BJ (cell line): Measurements from ENCODE around the gene ANO7. TPM values are rescaled to one million over a fixed set of nuclear protein-coding genes. Genes with fewer than 3 reads are reported as not detected.

Experiments used
- CTCF ChIA-PET: fragments of 350-600 bp; formaldehyde crosslinking; extraction: SDS; loops from one replicate; lab custom pipeline; 2021; ENCODE audit warnings: antibody characterized with exemption, inconsistent platforms; lab: Yijun Ruan, JAX
- POLR2A ChIA-PET: fragments of 300-600 bp; sonication (Branson Sonifier 250); formaldehyde crosslinking; extraction: SDS; loops from one replicate; lab custom pipeline; 2021; ENCODE audit warnings: antibody characterized with exemption; lab: Charles Lee
- DNase-seq: peaks from one replicate; pipeline ENCODE4 v3.0.0-alpha.2; 2011; ENCODE audit warnings: low read depth
- H3K27me3 ChIP-seq: 2 replicates; pipeline ENCODE4 v1.6.0; 2011; ENCODE audit warnings: low read length; ENCODE audit not compliant: control insufficient read depth, insufficient read depth
- H3K36me3 ChIP-seq: 2 replicates; pipeline ENCODE4 v1.5.1; 2011; ENCODE audit warnings: low read length; ENCODE audit not compliant: control insufficient read depth, insufficient read depth
- H3K4me3 ChIP-seq: 2 replicates; pipeline ENCODE4 v1.5.1; 2011; ENCODE audit warnings: low read depth, mild to moderate bottlenecking, control low read depth, low read length
- CTCF ChIP-seq: IDR thresholded peaks from 2 replicates; pipeline ENCODE4 v1.5.1; 2011; ENCODE audit warnings: low read depth, mild to moderate bottlenecking, control low read depth, inconsistent platforms, low read length, moderate library complexity; ENCODE audit not compliant: insufficient read depth
- polyA plus RNA-seq: library from polyadenylated mRNA; depleted of rRNA; stranded (reverse); fragments of >200 nt; gene quantifications from 2 replicates; pipeline ENCODE4 v1.2.3, GENCODE V29; 2011

ANO7 gene
- polyA plus RNA-seq, 1 experiment, result 0.74 TPM

- H3K27me3 ChIP-seq, result no peaks in the 10 kb centered on the region
- POLR2A ChIA-PET, result no interaction called here
- peaks cover 64% of the 10 kb centered on the region for H3K36me3 ChIP-seq
- CTCF ChIA-PET, result interaction anchor here (1.4 kb wide), 1 partner anchor 393 kb away, joined by 3 read pairs; no protein-coding TSS in a partner anchor
- no peak for DNase-seq
- H3K4me3 ChIP-seq, result no peak overlapping the region
- no peak for TF ChIP-seq CTCF
Measured at GRCh38 chr2:241244368-241244767, 55.9 kb downstream of the ANO7 start.

DNA sequence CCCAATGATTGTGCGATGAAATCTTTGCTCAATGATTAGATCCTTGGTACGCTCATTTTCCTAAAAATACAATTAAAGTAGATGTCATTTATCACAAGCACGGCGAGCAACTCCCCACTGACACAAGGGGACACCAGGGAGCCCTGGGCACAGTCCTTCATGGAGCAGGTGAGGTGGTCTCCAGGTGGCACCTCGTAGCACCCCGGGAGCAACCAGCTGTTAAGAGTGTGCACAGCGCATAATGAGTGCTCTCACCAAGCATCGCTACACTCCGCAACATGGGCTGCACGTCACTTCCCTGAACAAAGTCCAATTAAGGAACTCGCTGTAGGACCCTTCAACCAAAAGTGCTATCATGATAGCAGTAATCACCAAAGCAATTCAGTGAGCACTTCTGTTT lies 59.8 kb downstream of the ANO7 start:
- Histone ChIP-seq H3K27me3 (no peaks in the 10 kb centered on the region), H3K4me3 (no peak overlapping the region), H3K36me3 (peaks cover 69% of the 10 kb centered on the region)
- no peak for TF ChIP-seq CTCF
- ChIA-PET POLR2A (no interaction called here), CTCF (no interaction called here)
- DNase-seq, result no peak

DNA sequence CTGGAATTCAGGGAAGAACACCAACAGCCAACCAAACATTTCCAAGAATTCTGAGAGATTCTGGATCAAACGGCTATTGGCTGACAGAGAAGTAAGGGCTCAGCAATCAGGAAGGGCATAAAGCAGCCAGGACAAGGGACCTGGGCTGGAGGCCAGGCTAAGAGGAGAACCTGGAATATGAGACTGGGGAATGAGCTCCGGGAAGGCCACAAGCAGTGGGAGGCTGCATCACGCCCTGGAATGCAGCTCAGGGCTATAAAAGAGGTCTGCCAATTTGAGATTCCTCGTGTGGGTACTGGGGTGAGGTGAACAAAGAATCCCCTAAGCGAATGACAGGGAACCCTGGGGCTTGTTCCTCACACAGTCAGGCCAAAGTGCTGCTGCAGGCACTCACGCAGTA lies 60.4 kb downstream of the ANO7 start:
- TF ChIP-seq CTCF, result no peak
- H3K4me3 ChIP-seq, result no peak overlapping the region
- ChIA-PET CTCF (no interaction called here), POLR2A (no interaction called here)
- H3K27me3 ChIP-seq, result no peaks in the 10 kb centered on the region
- no peak for DNase-seq
- peaks cover 72% of the 10 kb centered on the region for H3K36me3 ChIP-seq

DNA sequence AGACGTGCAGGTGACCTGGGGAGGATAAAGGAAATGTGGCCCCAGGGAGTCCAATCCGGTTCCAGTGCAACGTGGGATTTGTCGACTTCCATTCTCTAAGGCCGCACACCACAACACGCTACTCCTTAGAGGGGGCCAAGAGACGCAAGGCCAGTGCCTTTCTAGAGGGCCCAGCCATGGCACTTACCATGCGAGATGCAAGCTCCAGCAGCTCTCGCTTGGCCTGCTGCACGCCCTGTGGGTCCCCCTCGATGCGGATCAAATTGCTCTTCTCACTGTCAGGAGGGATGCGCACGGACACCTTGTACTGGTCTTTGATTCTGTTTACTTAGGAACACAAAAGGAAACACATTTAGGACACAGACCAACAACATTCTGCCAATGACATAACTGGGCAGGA lies 61.2 kb downstream of the ANO7 start:
- H3K4me3 ChIP-seq, result no peak overlapping the region
- H3K36me3 ChIP-seq, result peaks cover 71% of the 10 kb centered on the region
- TF ChIP-seq CTCF, result no peak
- CTCF ChIA-PET, result no interaction called here
- POLR2A ChIA-PET, result no interaction called here
- no peak for DNase-seq
- no peaks in the 10 kb centered on the region for H3K27me3 ChIP-seq

GRCh38 chr2:241252778-241253475 lies 64.5 kb downstream of the ANO7 start:
- TF ChIP-seq CTCF, result no peak

More at GRCh38 chr2:241252778-241253475, 64.5 kb downstream of the ANO7 start:
- Histone ChIP-seq H3K27me3 (no peaks in the 10 kb centered on the region), H3K36me3 (peaks cover 77% of the 10 kb centered on the region), H3K4me3 (no peak overlapping the region)
- no peak for DNase-seq
- ChIA-PET CTCF (interaction anchor here (0.9 to 1.5 kb wide), 2 partner anchors 10 to 14 kb away, joined by 3 to 6 read pairs; no protein-coding TSS in a partner anchor), POLR2A (no interaction called here)
